ENCODE measurements around the gene SLC6A20. TPM values are rescaled to one million over a fixed set of nuclear protein-coding genes. Genes with fewer than 3 reads are reported as not detected.

Gene SLC6A20
- total RNA-seq, 4 donors from 2014 or later = 13.4 to 26.1 (median 21.5) TPM

- H3K27me3 ChIP-seq = no peaks in the 10 kb centered on the region
- TF ChIP-seq CTCF (IDR thresholded peaks at IDR 0.05) (no peak), EP300 (IDR thresholded peaks at IDR 0.05) (no peak), POLR2A (IDR thresholded peaks at IDR 0.05) (no peak)
- no peak for DNase-seq (ENCODE audit: low spot score in 2 of 2)
- H3K36me3 ChIP-seq = peaks cover 0 to 75% (median 8%) of the 10 kb centered on the region in 3 donors
- no peak overlapping the region for H3K4me3 ChIP-seq
- H3K4me1 ChIP-seq = no peaks in the 10 kb centered on the region
- no peaks in the 10 kb centered on the region for H3K9me3 ChIP-seq
- H3K27ac ChIP-seq = no peak overlapping the region
- 82 to 86% methylated on average over 4 of the region's 4 CpGs for WGBS, 2 donors
Measured at GRCh38 chr3:45730409-45731154, 65.8 kb downstream of the SLC6A20 start.

DNA sequence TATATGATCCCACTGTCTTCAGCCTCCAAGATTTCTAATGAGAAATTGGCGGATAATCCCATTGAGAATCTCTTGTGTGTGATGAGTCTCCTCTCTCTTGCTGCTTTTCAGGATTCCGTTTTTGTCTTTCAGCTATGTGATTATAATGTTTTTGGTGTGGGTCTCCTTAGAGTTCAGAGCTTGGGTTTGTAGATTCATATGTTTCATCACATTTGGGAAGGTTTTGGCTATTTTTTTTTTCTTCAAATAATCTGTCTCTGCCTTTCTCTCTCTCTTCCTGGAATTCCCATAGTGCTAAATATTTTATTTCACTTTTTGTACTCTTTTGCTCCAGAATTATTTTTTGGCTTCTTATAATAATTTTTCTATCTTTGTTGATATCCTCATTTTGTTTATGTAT, 66.7 kb downstream of the SLC6A20 start:
- no peaks in the 10 kb centered on the region for H3K27me3 ChIP-seq
- H3K4me3 ChIP-seq = no peak overlapping the region
- H3K27ac ChIP-seq = no peak overlapping the region
- peaks cover 0 to 71% (median 8%) of the 10 kb centered on the region in 3 donors for H3K36me3 ChIP-seq
- H3K9me3 ChIP-seq = no peaks in the 10 kb centered on the region
- TF ChIP-seq EP300 (IDR thresholded peaks at IDR 0.05) (no peak), CTCF (IDR thresholded peaks at IDR 0.05) (no peak), POLR2A (IDR thresholded peaks at IDR 0.05) (no peak)
- WGBS, 2 donors = 73 to 95% methylated on average over 2 of the region's 2 CpGs
- H3K4me1 ChIP-seq = no peaks in the 10 kb centered on the region
- no peak for DNase-seq (ENCODE audit: low spot score in 2 of 2)

DNA sequence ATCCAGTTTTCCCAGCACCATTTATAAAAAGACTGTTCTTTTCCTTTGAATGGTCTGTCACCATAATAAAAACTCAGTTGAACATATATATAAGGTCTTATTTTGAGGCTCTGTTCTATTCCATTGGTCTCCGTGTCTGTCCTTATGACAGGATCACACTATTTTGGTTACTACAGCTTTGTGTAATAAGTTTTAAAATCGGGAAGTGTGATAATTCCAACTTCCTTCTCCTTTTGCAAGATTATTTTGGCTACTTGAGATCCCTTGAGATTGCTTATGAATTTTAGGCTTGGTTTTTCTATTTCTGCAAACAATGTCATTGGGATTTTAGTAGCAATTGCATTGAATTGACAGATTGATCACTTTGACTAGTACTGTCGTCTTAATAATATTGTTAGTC, 71.4 kb downstream of the SLC6A20 start:
- no peaks in the 10 kb centered on the region for H3K27me3 ChIP-seq
- H3K4me3 ChIP-seq = no peak overlapping the region
- peaks cover 0 to 3% (median 0%) of the 10 kb centered on the region in 4 donors for H3K4me1 ChIP-seq
- DNase-seq (ENCODE audit: low spot score in 2 of 2) = no peak
- no peaks in the 10 kb centered on the region for H3K9me3 ChIP-seq
- WGBS, 2 donors = 77 to 84% methylated on average over 3 of the region's 3 CpGs
- TF ChIP-seq EP300 (IDR thresholded peaks at IDR 0.05) (no peak), CTCF (IDR thresholded peaks at IDR 0.05) (no peak), POLR2A (IDR thresholded peaks at IDR 0.05) (no peak)
- no peak overlapping the region for H3K27ac ChIP-seq
- peaks cover 0 to 56% (median 0%) of the 10 kb centered on the region in 3 donors for H3K36me3 ChIP-seq

DNA sequence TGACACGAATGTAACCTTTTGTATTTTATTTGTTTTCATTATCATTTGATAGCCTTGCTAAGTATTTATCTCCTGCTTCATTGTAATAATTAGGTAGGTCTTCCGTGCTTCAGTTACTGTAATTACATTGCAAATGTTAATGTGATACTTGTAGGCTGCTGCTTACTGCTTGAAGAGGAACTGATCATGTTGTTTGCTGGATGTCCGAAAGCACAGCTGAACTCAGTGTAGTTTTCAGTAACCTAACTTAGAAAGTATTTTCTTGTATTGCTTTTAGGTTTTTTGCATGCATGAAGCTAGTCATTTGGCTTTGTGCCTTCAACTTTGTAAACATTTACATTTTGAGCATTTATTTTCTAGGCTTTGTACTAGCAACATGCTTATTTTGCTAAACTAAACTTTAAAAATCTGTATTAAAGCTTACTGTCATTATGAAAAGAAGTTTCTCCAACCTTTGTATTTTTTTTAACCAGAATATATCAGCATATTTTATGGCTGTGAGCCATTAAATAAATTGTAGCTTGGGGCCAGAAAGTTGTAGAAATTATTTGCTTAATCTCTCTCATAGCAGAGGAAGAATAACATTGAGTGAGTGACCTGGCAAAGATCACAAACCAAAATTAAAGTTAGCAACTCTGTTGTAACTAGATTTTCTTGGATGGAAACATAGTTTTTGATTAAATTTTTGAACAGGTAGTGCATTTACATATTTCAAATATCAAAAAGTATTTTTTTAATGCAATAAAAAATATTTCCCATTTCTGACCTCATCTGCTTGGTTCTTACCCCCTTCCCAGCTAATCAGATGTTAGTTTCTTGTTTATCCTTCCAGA, 76.5 kb downstream of the SLC6A20 start:
- 74 to 78% methylated on average over 3 of the region's 3 CpGs for WGBS, 2 donors
- H3K27ac ChIP-seq = no peak overlapping the region
- DNase-seq (ENCODE audit: low spot score in 2 of 2) = no peak
- H3K9me3 ChIP-seq = no peaks in the 10 kb centered on the region
- no peaks in the 10 kb centered on the region for H3K27me3 ChIP-seq
- H3K4me3 ChIP-seq = no peak overlapping the region
- H3K36me3 ChIP-seq = peaks cover 0 to 61% (median 0%) of the 10 kb centered on the region in 3 donors
- TF ChIP-seq POLR2A (IDR thresholded peaks at IDR 0.05) (no peak), CTCF (IDR thresholded peaks at IDR 0.05) (no peak), EP300 (IDR thresholded peaks at IDR 0.05) (no peak)
- H3K4me1 ChIP-seq = peaks cover 0 to 7% (median 0%) of the 10 kb centered on the region in 4 donors
